Ishikawa (cell line): ENCODE data around the gene RIPOR2.

Experiments
- CEBPB ChIP-seq: IDR thresholded peaks from 2 replicates; pipeline ENCODE4 v1.6.1; 2012
- CREB1 ChIP-seq: IDR thresholded peaks from 2 replicates; pipeline ENCODE4 v1.6.1; 2012; ENCODE audit warnings: low read depth
- EGR1 ChIP-seq: IDR thresholded peaks from 2 replicates; pipeline ENCODE4 v1.6.1; 2012
- EP300 ChIP-seq: IDR thresholded peaks from 2 replicates; pipeline ENCODE4 v1.6.1; 2012; ENCODE audit warnings: borderline replicate concordance
- FOXM1 ChIP-seq: IDR thresholded peaks from 2 replicates; pipeline ENCODE4 v1.6.1; 2012; ENCODE audit warnings: low read depth, borderline replicate concordance
- NFIC ChIP-seq: IDR thresholded peaks from 2 replicates; pipeline ENCODE4 v1.6.1; 2012
- RAD21 ChIP-seq: IDR thresholded peaks from 2 replicates; pipeline ENCODE4 v1.6.1; 2012; ENCODE audit warnings: low read depth
- TAF1 ChIP-seq: IDR thresholded peaks from 2 replicates; pipeline ENCODE4 v1.6.1; 2012; ENCODE audit warnings: low read depth, mild to moderate bottlenecking
- TCF12 ChIP-seq: IDR thresholded peaks from 2 replicates; pipeline ENCODE4 v1.6.1; 2012; ENCODE audit warnings: low read depth
- TEAD4 ChIP-seq: IDR thresholded peaks from 2 replicates; pipeline ENCODE4 v1.6.1; 2012
- YY1 ChIP-seq: IDR thresholded peaks from 2 replicates; pipeline ENCODE4 v1.6.1; 2012; ENCODE audit warnings: low read depth
- ZBTB7A ChIP-seq: IDR thresholded peaks from 2 replicates; pipeline ENCODE4 v1.6.1; 2012; ENCODE audit warnings: low read depth
- TF ChIP-seq, protein P1 (sequence below): IDR thresholded peaks from 2 replicates; pipeline ENCODE4 v1.6.1; 2012; ENCODE audit warnings: low read depth, mild to moderate bottlenecking
- TF ChIP-seq, protein P2 (sequence below): IDR thresholded peaks from 2 replicates; pipeline ENCODE4 v1.6.1; 2012
- TF ChIP-seq, protein P3 (sequence below): IDR thresholded peaks from 2 replicates; pipeline ENCODE4 v1.6.1; 2012

Gene RIPOR2

DNA sequence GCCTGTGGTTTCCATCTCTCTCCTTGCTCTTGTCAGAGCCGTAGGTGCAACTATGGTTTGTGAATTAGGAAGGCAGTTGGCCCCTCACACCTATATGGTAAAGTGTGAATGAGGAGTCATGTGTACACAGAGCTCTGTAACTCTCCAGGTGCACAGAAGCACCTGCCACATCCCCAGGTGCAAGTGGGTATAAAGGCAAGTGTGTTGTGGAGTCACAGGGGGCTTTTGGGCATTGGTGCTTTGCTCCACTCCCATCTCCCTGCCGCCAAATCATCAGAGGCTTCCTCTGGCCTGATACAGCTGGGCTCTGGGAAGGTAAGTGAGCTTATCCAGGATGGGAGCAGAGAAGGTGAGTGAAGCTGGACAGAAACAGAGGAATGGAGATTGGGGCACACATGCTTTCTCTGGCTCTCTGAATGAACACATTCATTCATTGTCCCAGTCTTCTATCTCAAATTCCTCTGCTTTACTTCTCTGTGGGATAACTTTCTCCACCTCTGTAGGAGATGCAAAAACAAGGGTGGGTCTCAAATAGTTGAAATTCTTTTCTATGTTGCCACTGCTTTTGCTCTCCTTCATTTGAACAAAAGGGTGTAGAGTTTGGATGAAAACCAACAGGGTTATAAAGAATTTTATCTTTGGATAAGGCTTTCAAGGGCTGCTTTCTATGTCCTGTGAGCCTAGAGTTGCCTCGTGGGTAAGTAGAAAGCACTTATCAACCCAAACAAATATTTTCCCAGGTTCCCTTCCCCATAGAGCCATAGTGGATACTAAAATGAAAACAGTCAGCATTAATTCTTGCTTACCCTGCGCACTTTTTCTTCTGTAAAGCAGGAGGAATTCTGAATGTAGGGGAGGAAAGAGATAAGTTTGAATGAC lies 45.0 kb upstream of the RIPOR2 start:
- 0 out of 2 replicates have a peak, but pooled peaks have one; percentile 21 for TF ChIP-seq TCF12
- TF ChIP-seq CEBPB: no peak
- TF ChIP-seq EP300: peak; percentile 75
- peak; percentile 88 for TF ChIP-seq TEAD4
- no peak for TF ChIP-seq TAF1
- 0 out of 2 replicates have a peak, but pooled peaks have one; percentile 49 for TF ChIP-seq FOXM1
- TF ChIP-seq, protein P1, sequence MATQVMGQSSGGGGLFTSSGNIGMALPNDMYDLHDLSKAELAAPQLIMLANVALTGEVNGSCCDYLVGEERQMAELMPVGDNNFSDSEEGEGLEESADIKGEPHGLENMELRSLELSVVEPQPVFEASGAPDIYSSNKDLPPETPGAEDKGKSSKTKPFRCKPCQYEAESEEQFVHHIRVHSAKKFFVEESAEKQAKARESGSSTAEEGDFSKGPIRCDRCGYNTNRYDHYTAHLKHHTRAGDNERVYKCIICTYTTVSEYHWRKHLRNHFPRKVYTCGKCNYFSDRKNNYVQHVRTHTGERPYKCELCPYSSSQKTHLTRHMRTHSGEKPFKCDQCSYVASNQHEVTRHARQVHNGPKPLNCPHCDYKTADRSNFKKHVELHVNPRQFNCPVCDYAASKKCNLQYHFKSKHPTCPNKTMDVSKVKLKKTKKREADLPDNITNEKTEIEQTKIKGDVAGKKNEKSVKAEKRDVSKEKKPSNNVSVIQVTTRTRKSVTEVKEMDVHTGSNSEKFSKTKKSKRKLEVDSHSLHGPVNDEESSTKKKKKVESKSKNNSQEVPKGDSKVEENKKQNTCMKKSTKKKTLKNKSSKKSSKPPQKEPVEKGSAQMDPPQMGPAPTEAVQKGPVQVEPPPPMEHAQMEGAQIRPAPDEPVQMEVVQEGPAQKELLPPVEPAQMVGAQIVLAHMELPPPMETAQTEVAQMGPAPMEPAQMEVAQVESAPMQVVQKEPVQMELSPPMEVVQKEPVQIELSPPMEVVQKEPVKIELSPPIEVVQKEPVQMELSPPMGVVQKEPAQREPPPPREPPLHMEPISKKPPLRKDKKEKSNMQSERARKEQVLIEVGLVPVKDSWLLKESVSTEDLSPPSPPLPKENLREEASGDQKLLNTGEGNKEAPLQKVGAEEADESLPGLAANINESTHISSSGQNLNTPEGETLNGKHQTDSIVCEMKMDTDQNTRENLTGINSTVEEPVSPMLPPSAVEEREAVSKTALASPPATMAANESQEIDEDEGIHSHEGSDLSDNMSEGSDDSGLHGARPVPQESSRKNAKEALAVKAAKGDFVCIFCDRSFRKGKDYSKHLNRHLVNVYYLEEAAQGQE: 0 out of 2 replicates have a peak, but pooled peaks have one; percentile 17

DNA sequence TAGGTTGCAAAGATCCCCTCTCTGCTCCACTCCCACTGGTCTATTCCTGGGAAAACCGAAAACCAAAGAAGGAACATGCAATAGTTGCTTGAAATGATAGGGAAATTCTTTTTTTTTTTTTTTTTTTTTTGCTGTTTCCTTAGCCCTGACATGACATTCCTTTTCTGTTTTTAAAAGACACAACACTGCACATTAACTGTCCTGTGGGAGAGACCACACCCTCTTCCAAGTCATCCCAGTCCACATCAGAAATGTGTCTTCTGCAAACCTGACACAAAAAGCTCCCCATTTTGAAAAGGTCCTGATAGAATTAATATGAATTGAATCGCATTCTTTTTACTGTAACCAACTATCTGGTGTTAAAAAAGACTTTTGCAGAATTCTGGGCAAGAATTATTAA lies 43.4 kb upstream of the RIPOR2 start:
- TF ChIP-seq EGR1: no peak
- TF ChIP-seq TEAD4: no peak
- TF ChIP-seq TAF1: no peak
- TF ChIP-seq TCF12: no peak
- TF ChIP-seq EP300: no peak
- TF ChIP-seq RAD21: no peak
- TF ChIP-seq CEBPB: no peak
- TF ChIP-seq NFIC: no peak
- TF ChIP-seq ZBTB7A: no peak
- TF ChIP-seq, protein P2, sequence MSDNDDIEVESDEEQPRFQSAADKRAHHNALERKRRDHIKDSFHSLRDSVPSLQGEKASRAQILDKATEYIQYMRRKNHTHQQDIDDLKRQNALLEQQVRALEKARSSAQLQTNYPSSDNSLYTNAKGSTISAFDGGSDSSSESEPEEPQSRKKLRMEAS: no peak
- TF ChIP-seq, protein P1: no peak
- no peak for TF ChIP-seq FOXM1
- TF ChIP-seq, protein P3, sequence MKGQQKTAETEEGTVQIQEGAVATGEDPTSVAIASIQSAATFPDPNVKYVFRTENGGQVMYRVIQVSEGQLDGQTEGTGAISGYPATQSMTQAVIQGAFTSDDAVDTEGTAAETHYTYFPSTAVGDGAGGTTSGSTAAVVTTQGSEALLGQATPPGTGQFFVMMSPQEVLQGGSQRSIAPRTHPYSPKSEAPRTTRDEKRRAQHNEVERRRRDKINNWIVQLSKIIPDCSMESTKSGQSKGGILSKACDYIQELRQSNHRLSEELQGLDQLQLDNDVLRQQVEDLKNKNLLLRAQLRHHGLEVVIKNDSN: no peak

DNA sequence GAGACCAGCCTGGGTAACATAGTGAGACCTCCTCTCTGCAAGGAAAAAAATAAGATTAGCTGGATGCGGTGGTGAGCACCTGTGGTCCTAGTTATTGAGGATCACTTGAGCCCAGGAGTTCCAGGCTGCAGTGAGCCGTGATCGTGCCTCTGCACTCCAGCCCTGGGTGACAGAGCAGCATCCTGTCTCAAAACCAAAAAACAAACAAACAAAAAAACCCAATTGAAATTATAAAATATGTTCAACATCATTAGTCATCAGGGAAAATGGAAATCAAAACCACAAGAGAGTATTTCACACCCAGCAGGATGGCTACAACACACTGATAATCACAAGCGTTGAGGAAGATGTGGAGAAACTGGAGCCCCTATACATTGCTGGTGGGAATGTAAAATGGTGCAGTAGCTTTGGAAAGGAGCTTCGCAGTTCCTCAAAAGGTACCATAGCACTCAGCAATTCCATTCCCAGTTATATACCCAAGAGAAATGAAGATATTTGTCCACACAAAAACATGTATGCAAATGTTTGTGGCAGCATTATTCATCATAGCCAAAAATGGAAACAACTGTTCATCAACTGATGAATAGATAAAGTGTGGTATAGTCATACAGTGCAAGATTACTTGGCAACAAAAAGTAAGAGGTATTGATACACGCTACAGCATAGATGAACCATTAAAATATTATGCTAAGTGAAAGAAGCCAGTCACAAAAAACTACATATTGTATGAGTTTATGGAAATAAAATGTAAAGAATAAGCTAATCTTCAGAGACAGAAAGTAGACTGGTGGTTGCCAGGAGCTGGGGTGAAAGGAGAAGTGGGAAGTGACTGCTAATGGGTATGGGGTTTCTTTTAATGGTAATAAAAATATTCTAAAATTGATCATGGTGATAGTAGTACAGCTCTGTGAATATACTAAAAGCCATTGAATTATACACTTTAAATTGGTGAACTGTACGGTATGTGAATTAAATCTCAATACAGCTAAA lies 38.7 kb upstream of the RIPOR2 start:
- TF ChIP-seq YY1: no peak
- no peak for TF ChIP-seq TEAD4
- TF ChIP-seq EP300: no peak
- TF ChIP-seq, protein P2: no peak
- no peak for TF ChIP-seq CEBPB
- TF ChIP-seq TCF12: no peak
- TF ChIP-seq ZBTB7A: no peak
- no peak for TF ChIP-seq CREB1
- TF ChIP-seq, protein P3: no peak
- TF ChIP-seq NFIC: no peak
- TF ChIP-seq RAD21: no peak
- no peak for TF ChIP-seq FOXM1
- TF ChIP-seq, protein P1: no peak
- TF ChIP-seq EGR1: no peak
- no peak for TF ChIP-seq TAF1
